ENCODE data around the gene RNF130.

GRCh38 chr5:180082633-180083420 lies 11.3 kb upstream of the RNF130 start:
- no peak for TF ChIP-seq CTCF (IDR thresholded peaks at IDR 0.05)
- TF ChIP-seq POLR2A (IDR thresholded peaks at IDR 0.05) = no peak
